NCI-H446 treated with DMSO at 0.1 percent for 48 hours (cell line): ENCODE measurements around the gene CST9L.
A peak's percentile ranks its signal among the peaks of the same experiment; 100 is the strongest.

Experiments
- DNase-seq: peaks from one replicate; lab custom pipeline; 2025; lab: John Stamatoyannopoulos, UW

Gene CST9L, protein sequence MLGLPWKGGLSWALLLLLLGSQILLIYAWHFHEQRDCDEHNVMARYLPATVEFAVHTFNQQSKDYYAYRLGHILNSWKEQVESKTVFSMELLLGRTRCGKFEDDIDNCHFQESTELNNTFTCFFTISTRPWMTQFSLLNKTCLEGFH

DNA sequence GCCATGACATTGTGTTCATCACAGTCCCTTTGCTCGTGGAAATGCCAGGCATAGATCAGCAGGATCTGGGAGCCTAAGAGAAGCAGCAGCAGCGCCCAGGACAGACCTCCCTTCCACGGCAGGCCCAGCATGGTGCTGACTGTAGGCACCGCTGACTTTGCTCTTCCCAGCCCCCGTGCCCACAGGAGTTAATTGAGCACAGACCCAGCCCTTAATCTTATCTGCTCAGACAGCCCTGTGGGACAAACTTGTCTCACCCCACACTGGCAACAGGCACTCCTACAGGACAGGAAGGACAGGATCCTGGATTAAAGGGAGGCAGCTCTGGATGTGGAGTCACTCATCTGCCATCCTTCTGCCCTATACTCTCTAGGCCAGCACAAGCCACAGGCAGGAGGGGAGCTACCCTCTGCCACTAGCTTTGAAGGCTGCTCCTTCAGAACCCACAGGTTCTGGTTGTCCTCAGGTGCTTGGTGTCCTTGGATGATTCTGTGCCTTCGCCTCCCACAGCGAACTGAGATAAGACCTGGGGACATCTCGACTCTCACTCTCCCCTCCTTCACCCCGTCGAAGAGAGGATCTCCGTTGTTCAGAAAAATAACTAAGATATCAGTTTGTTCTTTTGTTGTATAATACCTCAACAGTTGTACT, at the start of gene CST9L:
Gene CST9L (minus strand): TSS at position 165 of the 651 bp plus-strand sequence. CDS start 34 bp downstream, at position 131.
- DNase-seq: no peak

DNA sequence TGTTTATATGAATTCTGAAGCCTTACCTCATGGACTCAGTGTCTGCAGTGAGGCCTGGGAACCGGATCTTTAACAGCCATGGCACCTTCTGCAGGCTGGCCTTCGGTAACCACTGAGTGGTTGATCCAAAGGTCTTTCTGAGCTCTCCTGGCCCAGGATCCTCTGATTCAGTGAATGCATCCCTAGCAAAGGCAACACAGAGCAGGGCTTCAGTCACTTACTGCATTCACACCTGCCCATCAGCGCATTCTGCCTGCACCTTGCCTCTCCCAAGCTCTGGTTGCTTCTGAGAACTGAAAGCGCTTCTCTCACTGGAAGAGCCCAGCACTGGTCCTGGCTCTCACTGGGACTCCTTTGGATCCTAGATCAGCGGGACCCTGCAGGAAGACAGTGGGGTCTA, 45.9 kb upstream of the CST9L start:
- no peak for DNase-seq

DNA sequence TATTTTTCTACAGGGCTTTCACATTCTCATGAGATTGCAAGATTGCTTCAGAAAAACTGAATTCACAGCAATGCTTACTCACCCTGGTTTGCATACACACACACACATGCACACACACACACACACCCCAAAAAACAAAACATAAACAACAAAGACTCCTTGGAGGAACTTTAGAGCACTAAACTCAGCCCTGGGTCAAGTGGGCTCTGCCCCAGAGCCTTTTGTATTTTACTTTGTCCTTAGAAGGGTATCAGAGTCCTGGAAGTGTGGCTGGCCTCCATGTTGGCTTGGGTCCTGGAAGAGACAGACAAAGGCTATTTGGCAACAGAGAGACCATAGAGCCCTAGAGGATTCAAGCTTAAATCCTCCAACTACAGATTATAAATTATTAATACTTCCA, 45.4 kb upstream of the CST9L start:
- no peak for DNase-seq

DNA sequence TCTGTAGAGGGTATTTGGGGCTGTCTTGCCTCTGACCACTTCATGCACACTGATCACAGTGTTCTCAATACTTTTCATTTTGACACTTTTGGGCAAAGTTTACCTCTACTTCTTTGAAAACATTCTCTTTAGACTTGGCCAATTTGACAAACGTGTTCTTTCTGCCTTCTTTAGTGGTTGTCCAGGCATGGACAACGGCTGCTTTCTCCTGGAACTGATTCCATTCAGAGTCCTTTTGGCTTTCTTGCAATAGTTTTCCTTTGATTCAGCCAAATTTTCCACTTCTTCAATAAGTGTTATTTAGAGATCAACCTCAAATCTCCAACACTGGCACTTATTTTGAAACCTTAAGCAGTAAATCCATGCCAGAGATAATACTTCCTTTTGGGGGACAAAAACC, 44.1 kb upstream of the CST9L start:
- no peak for DNase-seq

DNA sequence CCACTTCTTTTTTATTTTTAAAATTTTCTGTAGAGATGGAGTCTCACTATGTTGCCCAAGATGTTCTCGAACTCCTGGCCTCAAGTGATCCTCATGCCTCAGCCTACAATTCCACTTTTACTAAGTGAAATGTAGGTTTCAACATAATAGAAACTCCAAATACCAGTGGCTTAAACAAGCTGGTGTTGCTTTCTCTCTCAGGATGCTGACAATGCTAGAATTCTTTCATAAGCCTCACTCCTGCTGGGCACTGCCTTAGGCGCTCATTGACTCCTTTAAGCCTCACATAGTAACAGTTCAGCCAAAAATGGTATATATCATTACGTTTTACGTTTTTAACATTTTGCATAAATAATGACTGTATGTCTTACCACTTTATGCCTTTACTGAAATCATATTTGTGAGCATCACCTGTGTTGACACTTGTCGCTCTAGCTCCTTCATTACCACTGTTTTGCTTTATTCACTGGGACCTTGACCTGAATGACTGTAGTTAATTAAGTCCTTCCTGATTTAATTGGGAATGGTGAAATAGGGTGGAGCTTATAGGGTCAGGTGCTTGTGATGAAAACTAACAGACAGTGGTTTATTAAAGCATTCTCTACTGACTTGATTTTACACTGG, 41.3 kb upstream of the CST9L start:
- DNase-seq: no peak

DNA sequence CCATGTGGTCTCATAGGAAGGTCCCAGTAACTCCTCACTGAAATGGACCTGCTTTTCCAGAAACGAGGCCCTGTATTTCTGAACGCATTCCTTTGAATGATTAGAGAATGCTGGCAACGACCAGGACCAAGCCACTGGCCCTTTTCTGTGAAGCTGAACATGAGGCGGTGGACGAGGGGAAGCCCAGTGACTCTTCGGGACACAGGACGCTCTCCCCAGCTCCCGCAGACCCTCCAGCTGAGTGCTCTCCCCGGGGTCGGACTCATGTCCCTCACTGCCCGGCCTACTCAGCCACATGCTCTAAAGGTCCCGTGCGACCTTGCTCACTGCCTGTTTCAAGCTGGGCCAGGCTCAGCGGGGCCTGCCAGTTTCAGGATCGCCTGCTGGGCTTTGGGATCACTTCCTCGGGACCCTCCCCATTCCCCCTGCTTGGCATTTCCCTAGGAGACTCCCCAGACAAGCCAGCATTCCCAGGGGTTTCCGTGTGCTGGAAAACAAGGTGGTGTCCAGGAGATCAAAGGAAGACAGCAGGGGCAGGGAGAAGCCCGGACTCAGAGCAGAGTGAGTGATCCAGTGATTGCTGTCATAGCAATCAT, 40.1 kb upstream of the CST9L start:
- no peak for DNase-seq

DNA sequence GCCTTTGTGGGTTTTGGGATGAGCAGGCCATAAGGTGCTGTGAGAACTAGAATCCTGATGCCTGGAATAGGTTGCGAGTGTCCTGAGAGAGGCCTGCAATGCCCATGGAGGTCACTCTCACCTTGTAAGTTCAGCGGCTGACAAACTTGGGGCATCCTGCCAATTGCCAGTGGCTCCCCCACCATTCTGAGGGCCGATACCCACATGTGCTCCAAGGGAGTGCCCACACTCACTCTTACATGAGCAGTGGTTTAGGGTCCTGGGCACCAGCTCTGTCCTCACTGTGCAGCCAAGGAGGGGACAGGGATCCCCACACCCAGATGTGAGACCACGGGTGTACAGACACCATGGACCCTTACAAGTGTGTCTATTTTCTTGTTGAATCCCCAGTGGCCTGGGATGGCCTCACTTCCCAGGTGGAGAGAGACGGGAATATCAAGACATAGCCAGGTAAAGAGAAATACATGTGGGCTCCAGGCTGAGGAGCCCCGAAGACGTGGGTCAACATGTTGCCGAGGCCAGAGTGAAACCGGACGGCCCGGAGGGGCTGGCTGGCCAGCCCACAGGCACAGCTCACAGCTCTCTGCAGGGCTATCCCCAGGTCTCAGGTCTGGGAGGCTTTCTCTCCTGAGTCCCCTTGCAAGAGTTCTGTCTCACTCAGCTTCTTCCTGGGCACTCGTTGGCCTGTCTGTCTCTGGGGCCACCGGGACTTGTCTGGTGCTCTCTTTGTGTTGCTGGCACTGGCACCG, 39.4 kb upstream of the CST9L start:
- no peak for DNase-seq

DNA sequence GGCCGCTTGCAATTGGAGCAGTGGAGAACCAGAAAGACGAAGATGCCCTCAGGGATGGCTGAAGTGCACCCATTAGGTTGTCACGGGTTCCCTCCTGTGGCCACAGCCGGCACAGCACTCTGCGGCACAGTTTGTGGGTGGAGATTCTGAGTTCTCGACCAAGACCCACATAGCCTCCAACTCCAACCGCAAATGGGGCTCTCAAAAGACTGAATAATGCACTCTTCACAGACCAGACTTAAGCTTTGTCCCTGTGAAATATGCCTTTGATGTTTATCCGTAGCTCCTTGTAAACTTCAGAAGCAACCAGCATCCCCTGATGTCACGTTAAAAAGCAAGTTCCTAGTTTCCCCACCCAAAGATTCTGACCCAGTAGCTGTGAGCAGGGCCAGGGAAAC, 38.4 kb upstream of the CST9L start:
- DNase-seq: peak; percentile 52

DNA sequence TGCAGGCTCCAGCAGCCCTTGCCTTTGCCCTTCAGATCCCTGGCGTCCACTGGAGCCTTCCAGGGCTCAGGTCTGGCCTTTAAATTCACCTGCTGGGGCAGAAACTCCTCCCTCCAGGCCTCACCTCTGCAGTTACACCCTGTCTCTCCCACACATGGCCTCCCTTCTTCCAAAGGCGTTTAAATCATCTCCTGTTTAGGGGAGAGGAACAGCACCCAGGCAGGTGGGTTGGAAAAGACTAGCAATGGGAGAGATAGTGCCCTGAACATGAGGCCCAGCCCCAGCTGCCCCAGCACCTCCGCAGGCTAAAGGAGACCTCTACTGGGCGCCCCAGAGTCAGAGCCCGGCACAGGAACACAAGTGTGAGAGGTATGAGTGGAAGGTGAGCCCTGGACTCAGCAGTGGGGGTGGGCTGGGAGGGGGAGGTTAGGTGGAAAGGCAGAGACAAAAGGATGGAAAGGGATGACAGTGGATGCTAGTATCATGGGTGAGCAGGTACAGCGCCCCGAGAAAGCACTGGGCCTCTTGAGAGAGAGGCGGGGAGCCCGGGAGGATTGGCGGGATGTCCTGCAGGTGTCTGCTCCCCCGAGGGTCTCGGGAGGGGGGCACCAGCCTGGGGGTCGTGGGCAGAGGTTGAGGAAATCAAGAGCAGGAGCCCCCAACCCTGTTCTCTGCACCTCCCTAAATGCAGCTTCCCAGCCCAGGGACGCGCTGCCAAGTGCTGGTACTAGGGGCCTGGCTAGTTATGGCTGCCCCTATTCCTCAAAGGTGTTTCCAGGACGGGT, 37.8 kb upstream of the CST9L start, which contains the start of gene CST9:
Gene CST9 (minus strand): TSS at position 51 of the 785 bp plus-strand sequence. CDS start 53 bp downstream, outside the sequence.
- DNase-seq: no peak

DNA sequence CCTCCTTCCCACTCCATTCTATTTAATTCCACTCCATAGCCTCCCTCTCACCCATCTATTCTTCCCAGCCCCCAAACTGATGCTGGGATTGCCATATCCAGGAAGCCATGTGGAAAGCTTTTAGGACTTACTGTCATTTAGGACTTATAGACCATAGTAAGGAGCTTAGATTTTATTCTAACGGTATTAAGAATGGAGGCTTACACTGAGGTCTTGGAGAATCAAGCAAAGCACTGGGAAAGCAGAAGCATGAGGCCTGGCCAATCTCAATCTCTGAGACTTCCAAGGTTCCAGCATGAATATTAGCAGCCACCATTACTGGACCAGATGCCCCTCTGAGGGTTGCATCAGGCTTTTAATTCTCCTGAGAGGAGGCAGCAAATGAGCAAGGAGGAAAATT, 36.0 kb upstream of the CST9L start:
- DNase-seq: no peak

DNA sequence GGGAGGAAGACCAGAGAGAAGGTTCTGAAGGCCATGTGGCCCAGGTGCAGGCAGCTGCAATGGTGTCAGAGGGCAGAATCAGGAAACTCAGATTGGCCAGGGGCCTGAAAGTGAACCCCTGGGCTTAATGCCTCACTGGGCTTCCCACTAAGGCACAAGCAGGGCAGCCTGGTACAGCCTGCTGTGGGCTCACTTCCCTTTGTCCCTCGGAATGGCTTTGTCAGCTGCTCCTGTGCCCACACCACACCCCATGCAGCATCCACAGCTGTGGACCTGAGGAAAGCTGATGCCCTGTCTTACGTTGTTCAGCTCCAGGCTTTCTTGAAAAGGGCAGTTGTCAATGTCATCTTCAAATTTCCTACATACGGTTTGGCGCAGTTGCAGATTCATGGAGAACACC, 35.0 kb upstream of the CST9L start:
- DNase-seq: no peak

DNA sequence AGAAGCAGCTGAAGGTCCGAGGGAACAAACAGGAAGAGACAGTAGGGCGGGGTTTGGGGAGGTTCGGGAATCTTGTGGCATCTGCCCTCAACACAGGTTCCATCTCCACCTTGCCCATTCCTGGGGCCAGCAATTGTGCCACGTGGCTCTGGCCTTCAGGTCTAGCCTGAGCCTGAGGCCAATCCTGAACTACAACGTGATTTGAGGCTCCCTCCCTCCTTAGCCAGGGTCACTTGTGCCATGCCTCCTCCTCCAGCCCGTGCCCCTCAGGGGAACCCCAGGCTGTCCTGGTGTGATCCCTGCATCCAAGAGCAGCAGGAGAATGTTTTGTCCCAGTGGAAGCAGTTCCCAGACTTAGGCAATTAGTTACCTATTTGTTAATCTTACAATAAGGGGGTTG, 34.4 kb upstream of the CST9L start:
- no peak for DNase-seq

DNA sequence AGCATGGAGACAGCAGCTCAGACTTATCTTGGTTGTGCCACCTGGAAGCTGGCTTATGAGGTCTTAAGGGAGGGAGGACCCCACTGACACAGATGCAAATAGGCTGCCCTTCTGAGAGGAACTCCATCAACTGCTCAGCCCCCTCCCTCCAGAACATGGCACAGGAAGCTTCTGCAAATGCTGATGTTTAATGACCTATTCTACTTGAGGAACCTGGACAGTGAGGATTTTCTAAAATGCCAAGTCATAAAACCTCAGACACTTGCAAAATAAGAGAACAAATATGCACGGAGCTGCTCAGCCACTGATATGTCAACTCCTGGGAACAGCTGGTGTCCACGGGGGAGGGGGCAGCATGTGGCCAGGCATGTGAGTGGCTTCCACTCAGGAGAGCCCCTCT, 34.0 kb upstream of the CST9L start:
- no peak for DNase-seq

DNA sequence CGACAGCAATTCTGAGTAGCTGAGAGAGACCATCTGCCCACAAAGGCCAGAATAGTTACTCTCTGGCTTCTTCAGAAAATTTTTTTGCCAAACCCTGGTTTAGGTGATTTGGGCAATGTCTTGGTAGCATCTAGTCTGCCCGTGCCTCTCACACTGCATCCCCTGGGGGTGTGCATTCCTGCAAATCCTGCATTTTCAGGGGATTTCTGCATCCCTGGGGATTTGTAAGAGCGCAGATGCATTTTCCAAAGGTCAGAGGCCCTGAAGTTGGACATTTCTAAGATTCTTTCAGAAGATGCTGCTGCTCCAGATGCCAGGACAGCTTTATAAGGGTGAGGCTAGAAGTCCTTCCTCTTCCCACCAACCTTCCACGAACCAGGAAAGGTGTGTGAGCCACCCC, 33.4 kb upstream of the CST9L start:
- no peak for DNase-seq

DNA sequence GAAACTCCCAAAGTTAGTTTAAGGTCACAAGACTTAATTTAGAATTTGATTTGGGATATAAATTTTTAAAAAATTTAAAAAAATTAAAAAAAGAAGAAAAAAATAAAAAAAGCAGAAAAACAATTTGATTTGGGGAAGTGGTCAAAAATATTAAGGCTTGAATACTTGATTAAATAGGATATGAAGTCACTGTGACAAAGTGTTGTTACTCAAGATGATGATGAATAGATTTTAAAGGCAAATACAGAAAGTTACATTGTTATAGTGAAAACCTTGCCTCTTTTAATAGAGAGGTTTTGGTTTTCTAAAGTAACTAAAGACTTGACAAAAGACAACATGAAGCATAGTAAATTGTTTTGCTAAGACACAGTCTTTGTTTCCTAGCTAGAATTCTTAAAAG, 30.2 kb upstream of the CST9L start:
- no peak for DNase-seq

DNA sequence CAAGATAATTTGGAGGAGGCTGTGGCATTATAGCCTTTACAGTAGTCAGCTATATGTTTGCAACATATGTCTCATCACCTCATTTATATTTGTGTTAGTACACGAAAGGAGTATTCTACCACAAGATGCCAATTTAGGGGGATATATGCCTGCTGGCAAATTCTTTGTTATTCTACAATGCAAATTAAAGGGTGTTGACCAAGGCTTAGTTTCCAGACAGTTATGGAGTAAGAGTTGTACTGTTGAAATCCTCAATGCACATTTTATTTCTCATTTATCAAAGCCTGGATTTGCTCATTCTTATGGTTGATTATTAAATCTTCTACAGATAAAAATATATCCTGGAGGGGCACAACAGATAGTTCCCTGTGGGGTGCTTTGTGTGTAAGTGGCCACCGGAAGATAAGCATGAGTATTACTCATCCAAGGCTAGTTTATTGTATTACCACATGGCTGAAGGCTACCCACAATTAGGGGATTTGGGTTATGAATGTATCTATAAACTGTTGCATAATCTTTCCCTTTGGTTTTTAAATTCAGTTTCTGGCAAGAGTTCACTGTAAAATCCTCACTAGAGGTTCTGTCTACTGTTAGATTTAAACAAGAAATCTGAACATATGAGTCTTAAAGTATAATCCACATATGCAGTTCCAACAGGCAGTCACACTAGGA, 28.4 kb upstream of the CST9L start:
- DNase-seq: no peak

DNA sequence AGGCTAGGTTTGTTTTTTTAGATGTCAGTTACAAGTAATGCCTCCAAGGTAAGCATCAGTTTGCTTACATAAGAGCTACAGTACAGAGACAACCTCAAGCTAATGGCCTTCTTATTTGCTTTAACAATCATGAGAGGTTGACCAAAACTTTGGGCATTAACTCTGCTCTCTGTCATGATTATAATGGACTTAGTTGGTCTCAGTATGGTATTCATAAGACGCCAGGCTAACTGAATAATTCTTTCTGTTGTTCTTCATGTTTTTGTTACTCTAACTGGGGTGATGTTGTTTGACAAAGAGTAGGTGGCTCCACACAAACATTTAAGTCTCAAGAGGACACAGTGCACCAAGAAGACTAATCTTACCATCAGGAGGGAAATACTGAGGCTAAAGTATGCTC, 27.7 kb upstream of the CST9L start:
- no peak for DNase-seq

DNA sequence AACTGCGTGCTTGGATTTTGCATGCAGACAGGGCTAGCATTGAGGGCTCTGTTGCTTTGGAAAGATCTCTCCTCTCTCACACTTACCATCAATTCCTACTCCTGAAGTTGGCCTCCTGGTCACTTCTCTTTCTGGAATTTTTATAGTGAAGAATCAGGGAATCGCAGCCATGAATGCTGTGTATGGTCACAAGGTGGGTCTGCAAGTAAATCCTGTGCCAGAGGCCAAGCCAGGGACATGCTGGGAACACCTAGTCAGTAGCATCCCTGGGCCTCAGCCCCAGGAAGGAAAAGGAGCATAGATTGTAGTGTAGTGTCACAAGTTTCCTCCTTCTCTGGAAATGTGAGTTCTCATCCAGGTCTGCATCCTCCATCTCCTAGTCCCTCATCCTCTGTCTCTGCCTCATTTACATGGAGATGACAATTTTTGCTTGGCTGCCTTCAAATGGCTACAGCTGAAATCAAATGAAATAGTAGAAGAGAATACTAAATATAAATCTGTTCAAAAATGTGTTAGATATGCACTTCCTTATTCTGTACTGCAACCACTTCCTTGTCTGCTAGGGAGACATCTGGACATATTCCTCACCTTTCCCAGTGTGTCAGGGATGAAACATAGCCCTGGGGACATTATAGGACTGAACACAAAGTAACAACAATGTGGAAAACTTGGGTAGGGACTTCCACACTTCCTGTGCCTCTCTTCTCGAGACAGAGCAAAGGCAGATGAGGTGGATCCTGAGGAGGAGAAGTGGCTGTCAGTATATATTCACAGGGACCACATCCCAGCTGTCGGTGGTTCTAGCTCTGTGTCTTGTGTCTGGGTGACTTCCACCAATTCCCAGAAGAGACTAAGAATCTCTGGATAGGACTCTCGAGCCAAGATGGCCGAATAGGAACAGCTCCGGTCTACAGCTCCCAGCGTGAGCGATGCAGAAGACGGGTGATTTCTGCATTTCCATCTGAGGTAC, 20.4 kb upstream of the CST9L start:
- DNase-seq: no peak

DNA sequence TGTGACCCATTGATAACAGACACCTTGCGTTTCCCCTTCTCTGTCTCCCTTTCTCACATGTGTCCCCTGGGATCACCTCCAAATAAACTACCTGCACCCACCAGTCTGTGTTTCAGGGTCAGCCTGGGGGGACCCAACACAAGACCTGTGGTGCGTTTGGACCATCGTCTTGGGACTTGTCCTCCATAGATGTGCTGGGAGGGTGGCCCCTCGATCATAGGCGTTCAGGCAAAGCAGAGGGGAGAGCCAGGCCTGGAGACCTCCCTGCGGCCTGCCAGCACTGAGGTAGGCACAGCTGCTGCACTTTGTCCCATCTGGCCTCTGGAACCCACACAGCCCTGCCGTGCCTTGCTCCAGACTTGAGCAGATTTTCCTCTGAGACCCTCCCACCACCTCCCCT, 19.3 kb upstream of the CST9L start:
- no peak for DNase-seq
